ENCODE results near the gene FAM193A.
"Not testable (repeated sequence)": the region's sequence is repeated elsewhere in the genome, so short reads cannot be mapped to it uniquely, and the experiment has no call there.

Gene FAM193A

GRCh38 chr4:2591189-2591588, 54.7 kb downstream of the FAM193A start:
- peak; percentile 46 for DNase-seq (ENCODE audit: low read depth)
- H3K4me3 ChIP-seq (ENCODE audit: low read length), result no peak overlapping the region
- TF ChIP-seq CTCF (conservative IDR thresholded peaks at IDR 0.05; ENCODE audit: low read length), result no peak

DNA sequence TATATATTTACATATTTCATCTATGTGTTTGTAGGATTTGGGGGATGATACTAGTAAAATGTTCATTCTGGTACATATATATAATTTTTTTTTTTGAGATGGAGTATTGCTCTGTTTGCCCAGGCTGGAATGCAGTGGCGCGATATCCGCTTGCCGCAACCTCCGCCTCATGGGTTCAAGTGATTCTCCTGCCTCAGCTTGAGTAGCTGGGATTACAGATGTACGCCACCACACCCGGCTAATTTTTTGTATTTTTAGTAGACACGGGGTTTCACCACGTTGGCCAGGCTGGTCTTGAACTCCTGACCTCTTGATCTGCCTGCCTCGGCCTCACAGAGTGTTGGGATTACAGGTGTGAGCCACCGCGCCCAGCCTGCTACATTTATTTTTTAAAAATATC, 55.6 kb downstream of the FAM193A start:
- not testable (repeated sequence) for DNase-seq (ENCODE audit: low read depth); H3K4me3 ChIP-seq (ENCODE audit: low read length)

DNA sequence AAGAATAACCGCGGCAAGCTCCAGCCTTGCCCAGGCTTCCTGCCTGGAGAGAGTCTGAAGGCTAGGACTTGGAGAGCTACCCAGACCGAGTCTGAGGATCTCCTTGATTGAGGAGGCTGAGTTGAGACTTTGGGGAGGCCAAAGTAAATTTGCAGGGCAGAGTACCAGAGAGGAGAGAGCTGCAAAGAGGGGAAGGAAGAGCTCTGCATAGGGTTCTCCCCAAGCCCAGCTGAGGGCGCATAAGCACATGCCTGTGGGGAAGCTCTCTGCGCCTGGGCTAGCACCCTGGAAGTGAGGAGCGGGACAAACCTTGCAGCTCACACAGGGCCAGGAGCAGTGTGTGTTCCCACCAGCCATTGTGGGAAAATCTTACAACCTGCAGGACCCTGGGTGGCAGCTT, 56.1 kb downstream of the FAM193A start:
- no peak for TF ChIP-seq CTCF (conservative IDR thresholded peaks at IDR 0.05; ENCODE audit: low read length)
- no peak for DNase-seq (ENCODE audit: low read depth)
- H3K4me3 ChIP-seq (ENCODE audit: low read length), result no peak overlapping the region

DNA sequence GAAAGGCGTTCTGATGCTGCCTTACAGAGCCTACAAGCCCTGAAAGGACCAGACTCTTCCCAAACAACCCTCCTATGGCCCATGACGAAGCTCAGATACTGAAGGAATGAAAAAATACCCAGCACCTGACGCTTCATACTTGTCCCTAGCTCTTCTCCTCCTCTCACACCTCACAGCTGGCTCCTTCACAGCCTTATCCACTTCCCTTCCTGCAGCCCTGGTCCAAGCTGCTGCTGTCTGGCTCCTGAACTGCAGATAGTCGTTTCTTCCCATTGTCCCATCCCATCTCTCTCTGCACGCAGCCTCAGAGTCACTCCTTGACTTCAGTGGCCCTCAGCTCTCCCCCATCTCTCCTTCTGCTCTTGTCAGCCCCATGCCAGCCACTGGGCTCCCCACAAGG, 56.6 kb downstream of the FAM193A start:
- DNase-seq (ENCODE audit: low read depth), result no peak
- TF ChIP-seq CTCF (conservative IDR thresholded peaks at IDR 0.05; ENCODE audit: low read length), result no peak
- H3K4me3 ChIP-seq (ENCODE audit: low read length), result no peak overlapping the region

DNA sequence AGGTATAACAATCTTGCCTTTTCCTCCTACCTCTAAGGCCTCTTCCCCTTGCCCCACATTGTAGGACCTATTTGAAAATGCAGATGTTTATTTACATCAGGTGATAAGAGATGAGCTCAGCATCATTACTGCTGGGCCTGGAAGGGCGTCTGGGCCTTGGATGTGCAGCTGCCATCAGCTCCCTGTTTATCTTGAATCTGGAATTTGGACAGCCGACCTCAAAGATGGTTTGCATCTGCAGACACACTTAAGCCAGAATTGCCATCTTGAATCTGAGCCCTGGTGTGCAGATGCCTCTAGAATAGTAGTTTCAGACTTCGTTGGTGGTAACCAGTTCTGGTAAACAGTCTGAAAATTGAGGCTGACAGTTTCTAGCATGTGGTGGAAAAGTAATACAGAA, 59.0 kb downstream of the FAM193A start:
- DNase-seq (ENCODE audit: low read depth), result no peak
- no peak for TF ChIP-seq CTCF (conservative IDR thresholded peaks at IDR 0.05; ENCODE audit: low read length)
- no peak overlapping the region for H3K4me3 ChIP-seq (ENCODE audit: low read length)

GRCh38 chr4:2595952-2596552, 59.6 kb downstream of the FAM193A start:
- no peak for DNase-seq (ENCODE audit: low read depth)

GRCh38 chr4:2596611-2597010, 60.2 kb downstream of the FAM193A start:
- no peak for DNase-seq (ENCODE audit: low read depth)
- no peak overlapping the region for H3K4me3 ChIP-seq (ENCODE audit: low read length)
- no peak for TF ChIP-seq CTCF (conservative IDR thresholded peaks at IDR 0.05; ENCODE audit: low read length)

More at GRCh38 chr4:2595952-2596552, 59.6 kb downstream of the FAM193A start:
- H3K4me3 ChIP-seq (ENCODE audit: low read length), result no peak overlapping the region
- TF ChIP-seq CTCF (conservative IDR thresholded peaks at IDR 0.05; ENCODE audit: low read length), result no peak
